ENCODE results near the gene PITPNM2.
"Not testable (repeated sequence)": the region's sequence is repeated elsewhere in the genome, so short reads cannot be mapped to it uniquely, and the experiment has no call there.

PITPNM2 gene

DNA sequence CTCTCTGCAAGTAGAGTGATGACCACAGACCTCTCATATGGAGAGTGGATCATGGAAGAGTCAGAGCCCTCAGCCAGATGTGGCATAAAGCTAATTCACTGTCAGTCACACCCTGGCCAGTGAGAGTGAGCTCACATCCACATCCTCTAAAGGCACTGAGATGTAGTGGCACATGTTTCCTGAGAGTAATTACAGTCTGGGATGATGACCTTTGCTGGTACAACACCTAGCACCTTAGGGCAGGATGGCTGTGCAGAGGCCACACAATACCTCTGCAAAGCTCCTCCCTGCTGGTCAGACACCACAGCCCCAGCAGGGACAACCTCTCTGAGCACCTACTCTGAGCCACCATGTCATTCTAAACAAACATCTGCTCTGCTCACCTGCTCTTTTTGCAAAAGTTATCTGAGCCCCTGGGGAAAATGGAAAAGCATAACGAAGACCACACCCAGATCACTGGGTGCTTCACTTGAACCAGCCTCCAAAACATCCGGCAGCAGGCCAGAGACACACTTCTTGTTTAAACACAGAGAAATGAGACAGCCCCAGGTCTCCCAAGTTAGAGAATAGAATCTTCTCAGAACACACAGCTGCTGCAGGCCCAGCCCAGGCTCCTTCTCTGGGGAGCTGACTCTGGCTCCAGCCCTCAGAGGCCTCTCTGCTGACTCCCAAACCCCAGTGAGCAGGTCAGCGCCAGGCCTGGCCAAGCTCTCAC, 30.3 kb downstream of the PITPNM2 start:
- no peak for DNase-seq (ENCODE audit: low spot score)

DNA sequence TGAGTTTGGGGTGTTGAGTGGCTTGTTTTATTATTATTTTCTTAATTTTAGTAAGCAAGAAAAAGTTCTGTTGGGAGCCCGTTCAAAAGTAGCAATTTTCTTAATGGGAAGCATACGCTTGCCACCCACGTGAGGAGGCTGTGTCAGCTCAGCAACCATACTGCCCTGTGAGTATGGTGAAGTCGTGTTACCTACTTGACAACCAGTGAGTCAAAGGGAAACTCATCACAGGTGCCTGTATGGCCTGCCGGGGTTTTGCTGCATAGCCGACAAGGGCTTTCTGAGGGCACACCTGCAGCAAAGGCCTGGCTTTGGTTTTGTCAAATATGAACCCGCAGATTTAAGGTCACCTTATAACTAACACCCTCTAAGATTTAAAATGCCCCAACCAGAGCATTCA, 31.1 kb downstream of the PITPNM2 start:
- DNase-seq (ENCODE audit: low spot score): no peak

- DNase-seq (ENCODE audit: low spot score): no peak
Measured at GRCh38 chr12:123118497-123118896, 32.4 kb downstream of the PITPNM2 start.

DNA sequence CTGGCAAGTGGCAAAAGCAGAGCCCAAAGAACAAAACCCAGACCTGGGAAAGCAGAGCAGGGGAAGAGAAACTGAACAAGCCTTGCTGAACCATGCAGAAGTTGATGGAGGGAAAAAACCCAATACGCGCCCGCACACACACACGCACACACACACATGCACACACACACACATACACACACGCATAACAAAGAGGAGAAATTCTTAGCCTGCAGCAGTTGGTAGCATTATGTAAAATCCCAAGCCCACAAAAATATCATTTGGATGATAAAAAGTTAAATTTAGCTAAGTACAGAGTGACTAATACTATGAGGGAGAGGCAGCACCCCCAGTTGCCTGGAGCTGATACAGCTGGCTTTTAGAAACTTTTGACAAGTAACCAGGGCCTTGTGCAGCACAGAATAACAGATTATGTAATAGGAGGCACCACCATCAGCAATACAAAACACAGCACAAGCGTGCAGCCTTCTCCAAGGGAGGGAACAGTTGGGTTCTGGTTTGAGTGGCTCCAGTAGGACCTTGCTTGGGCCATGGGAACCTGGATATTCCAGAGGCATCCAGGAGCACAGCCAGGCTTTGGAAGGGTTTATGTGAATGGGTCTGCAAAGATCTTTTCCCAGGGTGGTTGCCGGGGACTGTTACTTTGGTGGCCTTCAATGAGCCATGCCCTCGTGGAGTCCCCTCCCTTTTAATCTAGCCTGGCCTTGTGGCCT, 35.3 kb downstream of the PITPNM2 start:
- DNase-seq (ENCODE audit: low spot score): no peak

DNA sequence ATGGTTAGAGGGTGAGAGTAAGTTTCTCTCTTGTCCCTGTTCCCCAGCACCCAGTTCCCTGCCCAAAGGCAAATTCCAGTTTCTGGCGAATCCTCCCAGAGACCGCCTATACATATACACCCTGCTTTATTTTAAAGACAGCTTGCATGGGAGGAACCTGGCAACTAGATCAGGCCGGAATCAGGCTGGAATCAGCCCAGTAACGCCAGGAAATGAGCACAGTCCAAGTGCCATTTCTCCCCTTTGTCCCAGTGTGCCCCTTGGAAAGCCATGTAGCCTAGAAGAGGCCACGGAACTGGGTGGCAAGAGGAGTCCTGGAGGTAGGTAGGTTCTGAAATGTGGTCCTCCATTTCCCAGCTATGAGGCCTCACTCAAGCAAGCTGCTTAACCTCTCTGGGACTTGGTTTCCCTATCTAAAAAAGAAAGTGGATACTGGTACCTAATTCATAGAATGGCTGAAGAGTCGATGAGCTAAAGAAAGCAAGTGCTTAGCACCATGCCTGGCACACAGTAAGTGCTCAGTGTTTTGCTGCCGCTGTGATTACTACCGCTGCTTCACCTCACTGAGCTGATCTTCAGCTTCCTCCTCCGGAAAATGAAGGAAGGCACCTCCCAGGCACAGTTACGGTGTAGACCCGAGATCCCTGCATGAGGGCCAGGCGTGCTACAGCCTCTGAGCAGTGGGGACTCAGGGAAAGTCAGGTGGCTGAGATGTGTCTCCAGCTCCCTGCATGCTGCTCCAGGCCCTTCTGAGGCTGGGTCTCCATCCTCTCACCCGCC, 36.4 kb downstream of the PITPNM2 start:
- DNase-seq (ENCODE audit: low spot score): no peak

- no peak for DNase-seq (ENCODE audit: low spot score)
Measured at GRCh38 chr12:123113026-123113425, 37.9 kb downstream of the PITPNM2 start.

DNA sequence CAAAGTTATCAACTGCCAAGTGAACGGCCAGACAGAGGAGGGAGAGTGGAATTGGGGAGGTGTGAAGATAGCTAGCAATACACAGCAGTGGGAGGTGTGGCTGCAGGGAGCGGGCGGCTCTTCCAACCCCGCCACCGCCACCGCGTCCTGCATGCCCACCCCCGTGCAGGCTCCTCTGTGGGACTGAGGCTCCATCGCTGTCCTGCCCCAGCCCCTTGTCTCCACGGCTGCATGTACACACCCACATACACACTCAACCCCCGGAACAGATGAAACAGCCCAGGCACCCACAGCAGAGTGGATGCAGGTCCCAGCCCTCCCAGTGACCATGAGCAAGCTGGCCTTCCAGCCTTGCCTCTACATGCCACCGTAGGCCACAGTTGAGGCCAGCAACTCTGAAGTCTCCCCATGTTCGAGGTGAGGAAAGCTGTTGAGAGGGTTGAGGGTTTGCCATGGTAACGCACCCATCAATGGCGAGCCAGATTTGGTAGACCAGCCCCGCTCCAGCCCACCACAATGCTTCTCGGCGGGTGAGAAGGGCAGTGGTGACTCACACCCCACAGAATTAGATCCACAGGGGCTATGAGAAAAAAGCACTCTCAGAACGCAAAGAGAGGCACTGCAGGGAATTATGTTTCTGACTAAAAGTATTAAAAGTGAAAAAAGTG, 39.3 kb downstream of the PITPNM2 start:
- no peak for DNase-seq (ENCODE audit: low spot score)

DNA sequence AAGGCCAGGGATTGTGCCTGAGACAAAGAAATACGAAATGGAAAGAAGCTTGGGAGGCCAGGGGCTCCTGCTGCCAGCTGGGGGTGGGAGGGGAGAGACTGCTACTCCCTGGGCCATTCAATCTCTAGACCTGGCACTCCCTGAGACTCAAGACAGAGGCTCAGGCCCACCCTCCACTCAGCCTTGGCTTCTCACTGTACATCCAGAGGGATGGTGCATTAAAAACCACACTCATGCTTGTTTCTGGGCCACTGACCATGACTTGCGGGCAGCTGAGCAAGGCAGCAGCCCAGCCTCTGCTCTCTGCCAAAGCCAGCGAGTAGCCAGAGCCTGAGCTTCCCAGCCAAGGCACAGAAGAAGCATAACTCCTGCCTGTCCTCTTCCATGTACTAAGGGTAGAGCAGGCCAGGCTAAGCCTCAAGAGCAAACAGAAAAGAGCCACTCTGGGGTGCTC, 41.5 kb downstream of the PITPNM2 start:
- no peak for DNase-seq (ENCODE audit: low spot score)

DNA sequence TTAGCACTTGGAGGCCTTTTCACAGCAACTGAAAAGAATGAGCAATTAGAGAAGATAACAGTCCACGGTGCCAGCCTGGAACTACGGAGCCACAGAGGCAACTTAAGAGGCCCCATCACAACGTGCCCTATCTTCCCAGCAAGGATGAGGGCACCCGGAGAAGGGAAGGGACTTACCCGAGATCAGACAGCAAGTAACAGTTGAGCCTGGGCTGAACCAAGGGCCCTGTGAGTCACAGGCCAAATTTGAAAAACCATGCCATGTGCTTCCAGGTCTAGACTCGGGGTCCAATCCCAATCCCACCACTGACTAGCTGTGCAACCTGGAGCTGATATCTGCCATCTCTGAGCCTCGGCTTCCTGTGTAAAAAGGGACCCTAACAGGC, 42.2 kb downstream of the PITPNM2 start:
- DNase-seq (ENCODE audit: low spot score): no peak

DNA sequence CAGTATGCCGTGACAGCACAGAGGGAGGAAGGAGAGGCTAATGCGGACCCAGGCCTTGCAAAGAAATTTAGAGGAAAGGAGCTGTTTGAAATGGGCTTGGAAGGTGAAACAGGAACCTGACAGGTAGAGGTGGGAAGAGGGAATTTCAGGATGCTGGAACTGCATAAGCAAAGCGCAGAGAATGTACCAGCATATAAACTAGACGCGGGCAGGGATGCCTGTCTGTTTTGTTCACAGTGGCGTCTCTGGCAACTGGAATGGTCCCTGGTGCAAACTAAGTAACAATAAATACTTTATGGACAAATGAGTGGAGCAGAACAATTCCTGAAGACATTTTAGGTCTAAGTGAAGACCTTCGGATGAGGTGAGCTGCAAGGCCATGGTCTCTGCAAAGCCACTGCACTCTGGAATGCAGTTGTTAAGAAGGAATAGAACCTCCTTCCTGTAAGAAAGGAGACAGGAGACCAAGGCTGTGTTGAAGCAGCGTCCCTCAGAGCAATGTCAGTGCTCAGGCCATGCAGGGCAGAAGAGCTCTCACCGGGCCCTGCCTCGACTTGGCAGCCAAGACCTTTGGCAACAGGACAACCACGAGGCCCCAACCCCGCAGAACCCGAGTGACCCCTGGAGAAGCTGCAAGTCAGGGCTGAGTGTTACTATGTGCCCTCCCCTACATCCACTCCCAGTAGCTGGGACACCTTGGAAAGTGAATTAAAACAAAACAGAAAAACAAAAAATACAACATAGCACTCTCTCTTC, 42.8 kb downstream of the PITPNM2 start:
- DNase-seq (ENCODE audit: low spot score): no peak

DNA sequence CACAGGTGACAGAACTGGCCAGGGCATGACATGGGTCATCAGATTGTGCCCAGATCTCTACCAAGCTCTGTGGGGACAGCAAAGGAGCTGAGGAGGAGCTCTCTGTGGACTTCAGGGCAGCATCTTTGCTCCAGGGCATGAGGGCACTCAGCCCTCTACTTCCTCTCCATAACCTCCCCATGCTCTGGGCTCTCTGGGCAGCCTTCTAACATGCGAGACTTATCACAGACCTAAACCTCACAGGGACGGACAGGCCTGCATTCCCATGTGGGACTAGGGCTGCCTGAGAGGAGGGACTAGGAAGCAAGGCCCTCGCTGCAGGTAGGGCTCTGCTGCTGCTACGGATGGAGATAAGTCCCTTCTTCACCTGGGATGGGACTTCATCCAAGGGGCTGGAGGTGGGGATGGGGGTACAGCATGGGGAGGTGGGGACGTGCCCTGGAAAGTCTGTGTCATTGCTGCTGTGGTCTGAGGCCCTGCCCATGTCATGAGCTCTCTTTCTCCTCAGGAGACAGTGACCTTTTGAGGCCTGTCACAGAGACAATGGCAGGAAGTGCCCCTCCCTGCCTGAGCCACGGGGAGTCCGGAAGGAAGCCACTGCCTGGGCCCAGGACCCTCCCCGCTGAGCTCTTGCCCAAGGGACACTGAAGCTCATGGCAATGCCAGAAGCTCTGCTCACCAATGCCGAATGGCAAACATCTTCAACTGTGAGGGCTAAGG, 44.1 kb downstream of the PITPNM2 start:
- no peak for DNase-seq (ENCODE audit: low spot score)

- no peak for DNase-seq (ENCODE audit: low spot score)
Measured at GRCh38 chr12:123105211-123105826, 45.6 kb downstream of the PITPNM2 start.

DNA sequence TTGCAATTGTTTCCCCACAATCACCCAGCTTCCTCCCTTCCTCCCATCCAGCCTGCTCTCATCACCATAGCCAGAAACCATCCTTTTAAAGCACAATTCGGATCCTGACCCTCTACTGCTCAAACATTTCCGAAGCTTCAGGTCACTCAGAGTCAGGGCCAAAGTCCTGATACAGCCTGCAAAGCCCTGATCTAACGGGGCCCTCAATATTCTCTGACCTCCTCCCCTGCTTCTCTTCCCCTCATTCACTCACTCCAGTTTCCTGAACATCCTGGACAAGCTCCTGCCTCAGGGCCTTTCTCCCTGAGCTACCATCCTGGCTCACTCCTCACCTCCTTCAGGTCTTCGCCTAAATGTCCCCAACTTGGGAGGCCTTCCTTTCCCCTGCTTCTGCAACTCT, 46.1 kb downstream of the PITPNM2 start:
- no peak for DNase-seq (ENCODE audit: low spot score)

DNA sequence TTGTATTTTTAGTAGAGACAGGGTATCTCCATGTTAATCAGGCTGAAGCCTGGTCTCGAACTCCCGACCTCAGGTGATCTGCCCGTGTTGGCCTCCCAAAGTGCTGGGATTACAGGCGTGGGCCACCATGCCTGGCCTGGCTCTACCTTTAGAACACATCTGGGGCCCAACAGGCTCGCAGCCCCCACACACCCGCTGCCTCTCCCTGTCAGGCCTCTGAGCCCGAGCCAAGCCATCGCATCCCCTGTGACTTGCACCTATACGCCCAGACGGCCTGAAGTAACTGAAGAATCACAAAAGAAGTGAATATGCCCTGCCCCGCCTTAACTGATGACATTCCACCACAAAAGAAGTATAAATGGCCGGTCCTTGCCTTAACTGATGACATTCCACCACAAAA, 46.8 kb downstream of the PITPNM2 start:
- not testable (repeated sequence) for DNase-seq (ENCODE audit: low spot score)

GRCh38 chr12:123102781-123103503, 47.9 kb downstream of the PITPNM2 start:
- no peak for DNase-seq (ENCODE audit: low spot score)

DNA sequence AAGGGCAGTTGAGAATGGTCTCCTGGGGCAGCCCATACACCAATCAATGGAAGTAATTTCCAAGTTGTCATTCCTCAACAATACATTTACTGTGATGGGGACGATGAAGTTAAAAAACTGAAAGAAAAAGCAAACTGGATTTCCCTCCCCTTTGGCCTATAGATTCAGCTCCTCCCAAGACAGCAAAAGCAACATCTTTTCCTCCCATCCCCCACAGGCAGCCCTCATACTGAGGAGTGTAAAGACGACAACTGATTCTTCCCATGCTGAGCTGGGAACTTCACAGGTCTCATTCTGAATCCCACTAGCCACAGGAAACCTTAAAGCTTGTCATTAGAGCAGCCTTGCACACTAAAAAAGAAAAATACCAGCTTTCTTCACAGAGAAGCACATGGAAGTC, 48.5 kb downstream of the PITPNM2 start:
- no peak for DNase-seq (ENCODE audit: low spot score)

DNA sequence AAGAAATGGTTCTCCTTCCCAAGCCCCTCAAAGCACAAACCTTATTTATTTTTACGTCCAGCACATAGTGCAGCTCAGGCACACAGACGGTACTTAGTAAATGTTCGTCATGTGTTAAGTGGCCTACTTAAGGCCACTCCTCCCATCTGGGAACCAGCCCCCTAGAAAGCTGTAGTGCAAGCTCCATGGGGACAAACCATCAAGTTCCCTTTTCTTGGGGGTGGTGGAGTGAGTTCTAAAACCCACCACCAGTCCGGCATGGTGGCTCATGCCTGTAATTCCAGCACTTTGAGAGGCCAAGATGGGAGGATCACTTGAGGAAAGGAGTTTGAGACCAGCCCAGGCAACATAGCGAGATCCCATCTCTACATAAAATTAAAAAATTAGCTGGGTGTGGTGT, 49.4 kb downstream of the PITPNM2 start:
- no peak for DNase-seq (ENCODE audit: low spot score)

Measured in hematopoietic multipotent progenitor cell treated with erythropoietin and hydrocortisone succinate and interleukin-3 and kit ligand, for 17 days (in vitro differentiated cells).